ENCODE measurements around the gene FAU. TPM values are rescaled to one million over a fixed set of nuclear protein-coding genes. Genes with fewer than 3 reads are reported as not detected.
A peak's percentile ranks its signal among the peaks of the same experiment; 100 is the strongest.

The FAU gene
- total RNA-seq, 1 donor from 2014 or later, result 697 TPM

DNA sequence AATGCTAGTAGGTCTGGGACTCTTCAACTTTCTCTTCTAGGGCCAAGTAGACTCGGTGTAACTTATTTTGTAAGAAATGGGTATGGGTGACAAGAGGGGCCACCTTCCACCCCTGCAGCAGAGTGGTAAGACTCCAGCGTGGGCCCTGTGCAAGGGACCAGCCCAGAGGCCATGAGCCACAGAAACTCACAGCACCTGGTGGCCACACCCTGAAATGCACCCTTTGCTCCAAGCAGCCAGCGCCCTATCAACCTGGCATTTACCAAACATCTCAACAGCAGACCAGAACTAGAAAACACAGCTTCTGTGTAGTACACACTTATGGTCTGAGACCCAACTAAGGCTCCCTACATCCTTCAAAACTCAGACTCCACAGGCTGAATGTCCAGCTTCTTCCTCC lies 43.8 kb downstream of the FAU start:
- H3K27ac Mint-ChIP-seq (ENCODE audit: unreplicated experiment), result no peak overlapping the region
- peak overlapping the region; percentile 77 for H3K4me3 Mint-ChIP-seq
- H3K27me3 Mint-ChIP-seq (ENCODE audit: low read depth), result no peaks in the 10 kb centered on the region

DNA sequence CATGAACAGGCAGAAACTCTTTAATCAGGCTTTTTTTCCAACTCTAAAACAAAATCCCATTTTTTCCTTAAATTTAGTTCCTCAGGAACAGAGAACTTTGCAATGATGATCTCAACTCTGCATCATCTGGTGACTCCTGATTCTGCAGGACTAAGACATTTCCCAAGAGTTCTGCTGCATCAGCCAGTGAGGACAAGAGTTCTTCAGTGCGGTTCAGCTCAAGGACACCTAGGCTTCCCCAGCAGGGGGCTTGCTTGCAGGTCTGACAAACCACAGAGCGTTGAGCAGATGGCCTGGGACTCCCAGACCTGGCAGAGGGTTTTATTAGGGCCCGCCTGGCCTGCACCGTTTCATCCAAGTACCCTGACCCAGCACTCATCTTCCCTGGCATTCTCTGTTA lies 44.5 kb downstream of the FAU start:
- peaks cover 14% of the 10 kb centered on the region for H3K36me3 Mint-ChIP-seq (ENCODE audit: low read depth)
- no peak for DNase-seq (ENCODE audit: low read depth, low spot score)
- no peak overlapping the region for H3K4me3 Mint-ChIP-seq
- H3K27ac Mint-ChIP-seq (ENCODE audit: unreplicated experiment), result no peak overlapping the region
- H3K9me3 Mint-ChIP-seq, result no peaks in the 10 kb centered on the region
- no peaks in the 10 kb centered on the region for H3K27me3 Mint-ChIP-seq (ENCODE audit: low read depth)
- TF ChIP-seq CTCF (conservative IDR thresholded peaks at IDR 0.05), result no peak
- peaks cover 12% of the 10 kb centered on the region for H3K4me1 Mint-ChIP-seq

More for the DNA sequence above, 43.8 kb downstream of the FAU start:
- peaks cover 14% of the 10 kb centered on the region for H3K36me3 Mint-ChIP-seq (ENCODE audit: low read depth)
- peak; percentile 46 for DNase-seq (ENCODE audit: low read depth, low spot score)
- H3K4me1 Mint-ChIP-seq, result peaks cover 19% of the 10 kb centered on the region
- peak; percentile 67 for TF ChIP-seq CTCF (conservative IDR thresholded peaks at IDR 0.05)
- H3K9me3 Mint-ChIP-seq, result no peaks in the 10 kb centered on the region

DNA sequence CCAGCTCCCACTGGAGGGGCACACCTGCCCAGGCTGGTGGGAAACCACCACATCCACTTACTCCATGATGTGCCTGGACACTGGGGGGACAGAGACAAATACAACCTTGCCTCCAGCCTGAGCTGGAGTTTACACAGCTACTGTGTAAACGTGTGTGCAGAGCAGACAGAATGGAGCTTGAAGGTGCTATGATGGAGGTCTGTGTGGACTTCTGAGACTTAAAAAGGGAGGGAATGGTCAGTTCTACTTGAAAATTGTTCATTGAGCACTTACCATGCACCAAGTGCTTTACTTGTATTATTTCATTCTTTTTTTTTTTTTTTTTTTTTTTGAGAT lies 49.3 kb downstream of the FAU start:
- Mint-ChIP-seq H3K36me3 (ENCODE audit: low read depth) (peaks cover 8% of the 10 kb centered on the region), H3K4me1 (no peaks in the 10 kb centered on the region), H3K27ac (ENCODE audit: unreplicated experiment) (peak overlapping the region; percentile 86), H3K27me3 (ENCODE audit: low read depth) (no peaks in the 10 kb centered on the region), H3K4me3 (no peak overlapping the region), H3K9me3 (no peaks in the 10 kb centered on the region)
- no peak for DNase-seq (ENCODE audit: low read depth, low spot score)
- no peak for TF ChIP-seq CTCF (conservative IDR thresholded peaks at IDR 0.05)

GRCh38 chr11:65071907-65072630 lies 49.9 kb downstream of the FAU start:
- H3K27ac Mint-ChIP-seq (ENCODE audit: unreplicated experiment), result peak overlapping the region; percentile 86
- H3K4me3 Mint-ChIP-seq, result no peak overlapping the region
- DNase-seq (ENCODE audit: low read depth, low spot score), result no peak
- H3K9me3 Mint-ChIP-seq, result no peaks in the 10 kb centered on the region
- no peak for TF ChIP-seq CTCF (conservative IDR thresholded peaks at IDR 0.05)
- no peaks in the 10 kb centered on the region for H3K27me3 Mint-ChIP-seq (ENCODE audit: low read depth)
- H3K36me3 Mint-ChIP-seq (ENCODE audit: low read depth), result peaks cover 5% of the 10 kb centered on the region
- H3K4me1 Mint-ChIP-seq, result no peaks in the 10 kb centered on the region

Small RNA genes within 50 kb of the gene (microRNA-seq; reads per million reads assigned to microRNA genes)
- gene MIR6751, result not detected

Other genes with a start within 250 kb of the FAU start
- 74.2 and 77.2 TPM in 2 replicates for gene EHD1, start 243.5 kb downstream of the FAU start, total RNA-seq
- 24.1 and 24.8 TPM in 2 replicates for gene ATG2A, start 204.9 kb downstream of the FAU start, total RNA-seq
- 13.4 and 16.5 TPM in 2 replicates for gene PPP2R5B, start 197.4 kb downstream of the FAU start, total RNA-seq
- not detected in 2 replicates for gene GPHA2, start 186.2 kb downstream of the FAU start, total RNA-seq
- gene MAJIN, start 150.0 kb downstream of the FAU start, total RNA-seq, result not detected in 2 replicates
- 0.21 and 0.30 TPM in 2 replicates for gene BATF2, start 125.2 kb downstream of the FAU start, total RNA-seq
- 112 and 117 TPM in 2 replicates for gene ARL2, start 108.0 kb downstream of the FAU start, total RNA-seq
- 31.7 and 36.5 TPM in 2 replicates for gene SNX15, start 94.7 kb downstream of the FAU start, total RNA-seq
- gene SAC3D1, start 80.9 kb downstream of the FAU start, total RNA-seq, result 32.3 and 32.7 TPM in 2 replicates
- 0.30 and 0.35 TPM in 2 replicates for gene NAALADL1, start 63.6 kb downstream of the FAU start, total RNA-seq
- 83.1 and 84.8 TPM in 2 replicates for gene CDCA5, start 38.1 kb downstream of the FAU start, total RNA-seq
- gene ZFPL1, start 37.9 kb downstream of the FAU start, total RNA-seq, result 33.2 and 35.7 TPM in 2 replicates
- 76.5 and 94.3 TPM in 2 replicates for gene VPS51, start 25.9 kb downstream of the FAU start, total RNA-seq
- gene TM7SF2, start 10.3 kb downstream of the FAU start, total RNA-seq, result 102 and 104 TPM in 2 replicates
- 8.0 and 8.3 TPM in 2 replicates for gene ZNHIT2, start 4.4 kb downstream of the FAU start, total RNA-seq
- 50.3 and 59.3 TPM in 2 replicates for gene MRPL49, start 187 bp upstream of the FAU start, total RNA-seq
- 35.1 and 36.7 TPM in 2 replicates for gene SYVN1, start 12.4 kb upstream of the FAU start, total RNA-seq
- gene SPDYC, start 48.1 kb upstream of the FAU start, total RNA-seq, result not detected in 2 replicates
- gene CAPN1, start 59.8 kb upstream of the FAU start, total RNA-seq, result 43.4 and 48.4 TPM in 2 replicates
- gene POLA2, start 139.8 kb upstream of the FAU start, total RNA-seq, result 63.7 and 66.9 TPM in 2 replicates
- 2.3 and 4.0 TPM in 2 replicates for gene CDC42EP2, start 192.7 kb upstream of the FAU start, total RNA-seq
- gene DPF2, start 211.7 kb upstream of the FAU start, total RNA-seq, result 96.3 and 99.0 TPM in 2 replicates
- gene TIGD3, start 232.6 kb upstream of the FAU start, total RNA-seq, result 3.3 TPM in 2 replicates

Measured in neural crest cell (in vitro differentiated cells).